Activated naive CD4-positive, alpha-beta T cell (primary cell): ENCODE data around the gene KISS1R.

Experiments
- DNase-seq, 4 experiments: peaks; one replicate each; lab custom pipeline; 2025; lab: John Stamatoyannopoulos, UW

The KISS1R gene

DNA sequence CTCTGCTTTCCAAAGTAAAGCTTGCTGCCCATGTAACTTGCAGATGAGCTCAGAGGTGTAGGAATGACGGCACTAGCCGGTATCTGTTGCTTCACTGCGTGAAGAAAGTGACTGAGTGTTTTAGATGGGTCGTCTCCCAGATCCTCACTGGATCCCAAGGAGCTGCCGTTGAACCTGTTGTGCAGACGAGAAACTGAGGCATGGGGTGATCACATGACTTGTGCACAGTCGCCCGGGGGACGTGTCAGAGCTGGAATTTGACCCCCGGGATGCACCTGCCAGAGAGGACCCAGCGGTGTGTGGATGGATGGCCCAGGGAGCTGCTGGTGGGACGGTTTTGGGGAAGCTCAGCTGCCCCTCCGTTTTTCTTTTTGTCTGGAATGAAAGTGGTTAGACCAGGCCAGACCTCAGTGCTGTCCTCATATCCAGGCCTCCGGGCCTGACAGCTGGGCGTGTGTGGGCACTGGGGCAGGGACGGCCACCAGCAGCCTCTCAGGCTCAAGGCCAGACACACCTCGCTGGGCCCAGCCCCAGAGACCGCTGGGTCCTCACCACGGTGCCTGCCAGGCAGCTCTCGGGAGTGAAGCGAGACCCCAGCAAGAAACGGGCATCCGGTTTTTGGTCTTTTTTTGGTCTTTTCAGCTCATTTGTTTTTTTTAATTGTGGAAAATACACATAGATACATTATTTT lies 21.2 kb downstream of the KISS1R start:
- no peak for DNase-seq

DNA sequence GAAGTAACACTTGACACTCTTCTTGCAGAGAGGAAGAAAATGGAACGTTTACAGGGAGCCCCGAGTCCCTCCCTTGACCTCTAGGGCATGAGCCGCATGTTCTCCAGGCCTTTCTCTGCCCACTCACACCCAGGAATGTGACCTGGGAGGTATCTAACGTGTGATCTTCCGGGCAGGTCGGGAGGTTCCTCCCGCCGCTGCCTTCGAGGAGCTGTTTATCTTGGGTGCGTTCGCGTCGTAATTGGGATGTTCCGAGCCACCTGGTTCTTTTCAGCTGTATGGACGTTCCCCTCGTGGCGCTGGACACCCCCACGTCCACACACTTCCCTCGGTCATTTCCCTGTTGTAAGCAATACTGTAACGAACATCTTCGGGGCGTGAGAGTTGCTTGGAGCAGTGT lies 22.3 kb downstream of the KISS1R start:
- DNase-seq, result no peak

DNA sequence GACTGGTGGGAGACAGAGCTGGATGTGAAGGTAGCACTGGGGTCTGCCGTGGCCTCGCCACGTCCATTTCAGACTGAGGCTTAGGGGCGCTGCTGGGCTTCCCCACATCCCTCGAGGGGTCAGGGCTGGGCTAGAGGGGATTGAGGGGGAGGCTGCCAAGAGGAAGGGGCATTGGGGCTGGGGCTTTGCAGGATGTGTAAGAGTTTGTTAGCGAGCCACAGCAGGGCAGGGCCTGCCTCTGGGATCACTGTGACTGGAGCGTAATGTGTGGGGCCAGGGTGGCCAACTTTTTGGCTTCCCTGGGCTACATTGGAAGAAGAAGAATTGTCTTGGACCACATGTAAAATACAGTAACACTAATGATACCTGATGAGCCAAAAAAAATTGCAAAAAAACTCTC lies 22.8 kb downstream of the KISS1R start:
- no peak for DNase-seq

DNA sequence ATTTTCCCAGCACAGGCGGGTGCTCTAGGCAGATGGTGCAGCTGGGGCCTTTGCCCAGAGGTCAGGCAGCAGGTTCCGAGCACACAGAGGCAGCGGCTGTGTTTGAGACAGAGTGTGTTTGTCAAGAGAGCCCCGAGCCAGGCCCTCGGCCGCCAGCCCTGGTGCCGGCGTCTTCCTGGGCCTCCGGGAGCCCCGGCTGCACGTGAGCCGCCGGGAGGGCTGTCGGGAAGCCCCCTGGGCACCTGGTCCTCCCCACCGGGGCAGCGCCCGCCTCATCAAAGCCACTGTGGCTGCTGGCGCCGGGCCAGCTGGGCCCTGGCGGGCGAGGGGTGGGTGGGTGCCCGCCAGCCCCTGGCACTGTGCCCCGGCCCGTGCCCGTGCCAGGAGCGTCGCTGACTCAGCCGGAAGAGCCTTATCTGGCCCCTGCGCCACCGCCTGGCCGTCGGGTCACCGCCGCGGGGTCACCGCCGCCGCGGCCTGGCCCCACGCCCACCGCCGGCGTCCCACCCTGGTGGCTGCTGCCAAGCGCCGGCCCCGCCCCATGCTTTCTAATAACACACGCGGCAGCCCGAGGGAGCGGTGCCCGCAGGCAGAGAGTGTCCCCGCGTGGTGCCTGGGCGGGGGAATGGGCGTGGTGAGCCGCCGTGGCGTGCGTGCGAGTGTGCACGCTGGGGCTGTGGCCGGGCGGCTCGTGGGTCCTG lies 23.6 kb downstream of the KISS1R start:
- DNase-seq, result peak in 2 of 4 experiments; percentile 55 to 63

DNA sequence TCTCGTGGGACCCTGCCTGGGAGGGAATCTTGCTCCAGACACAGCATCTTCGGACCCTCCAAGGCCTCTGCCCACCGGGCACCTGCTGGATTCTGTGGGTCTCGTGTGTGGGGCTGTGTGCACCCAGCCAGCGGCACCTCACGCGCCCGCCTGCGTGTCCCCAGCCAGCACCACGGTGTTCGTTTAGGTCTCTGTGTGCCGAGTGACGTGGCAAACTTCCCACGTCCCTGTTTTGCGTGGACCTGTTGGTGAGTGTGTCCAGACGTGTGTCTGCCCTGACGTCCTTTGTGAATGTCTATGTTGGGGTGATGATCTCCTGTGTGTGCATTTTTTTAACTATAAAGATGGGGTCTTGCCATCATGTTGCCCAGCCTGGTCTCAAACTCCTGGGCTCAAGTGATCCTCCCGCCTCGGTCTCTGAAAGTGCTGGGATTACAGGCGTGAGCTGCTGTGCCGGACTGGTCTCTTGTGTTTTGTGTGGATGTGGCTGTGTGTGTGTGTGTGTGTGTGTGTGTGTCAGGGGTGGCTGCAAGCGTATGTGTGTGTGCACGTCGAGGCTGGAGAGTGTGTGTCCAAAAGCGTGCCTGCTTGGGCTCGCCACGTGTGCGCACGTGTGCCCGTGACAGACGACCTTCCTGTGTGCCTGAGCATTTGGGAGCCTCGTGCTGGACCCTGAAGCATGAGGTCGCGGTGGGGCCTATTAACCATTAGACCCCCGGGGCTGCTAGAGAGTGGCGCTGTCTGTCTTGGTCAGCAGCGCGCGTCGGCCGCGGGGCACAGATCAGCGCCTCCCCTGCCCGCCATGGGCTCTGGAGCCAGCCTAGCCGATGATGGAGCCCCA lies 24.4 kb downstream of the KISS1R start:
- no peak for DNase-seq

DNA sequence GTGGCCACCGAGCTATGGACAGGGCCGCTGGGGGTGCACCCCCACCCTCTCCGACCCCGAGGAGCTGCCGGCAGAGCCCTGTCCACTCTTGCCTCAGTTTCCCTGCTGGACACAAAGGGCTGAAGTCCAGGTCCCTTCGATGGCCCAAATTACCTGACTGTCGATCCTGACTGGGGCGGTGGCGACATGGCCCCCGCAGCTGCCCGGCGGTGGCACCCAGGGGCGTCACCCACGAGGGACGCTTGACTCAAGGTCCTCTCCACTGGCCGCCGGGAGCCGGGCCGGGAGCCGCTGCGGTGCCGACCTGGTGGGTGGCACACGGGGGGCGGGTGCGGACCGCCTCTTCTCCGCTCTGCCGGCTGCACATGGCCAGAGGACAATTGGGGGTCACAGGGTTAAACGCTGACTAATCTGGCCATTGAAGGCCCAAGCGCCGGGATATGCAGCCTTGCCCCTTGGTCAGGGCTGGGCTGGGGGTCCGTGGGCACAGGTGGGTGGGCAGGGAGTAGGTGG lies 25.1 kb downstream of the KISS1R start:
- DNase-seq, result no peak

DNA sequence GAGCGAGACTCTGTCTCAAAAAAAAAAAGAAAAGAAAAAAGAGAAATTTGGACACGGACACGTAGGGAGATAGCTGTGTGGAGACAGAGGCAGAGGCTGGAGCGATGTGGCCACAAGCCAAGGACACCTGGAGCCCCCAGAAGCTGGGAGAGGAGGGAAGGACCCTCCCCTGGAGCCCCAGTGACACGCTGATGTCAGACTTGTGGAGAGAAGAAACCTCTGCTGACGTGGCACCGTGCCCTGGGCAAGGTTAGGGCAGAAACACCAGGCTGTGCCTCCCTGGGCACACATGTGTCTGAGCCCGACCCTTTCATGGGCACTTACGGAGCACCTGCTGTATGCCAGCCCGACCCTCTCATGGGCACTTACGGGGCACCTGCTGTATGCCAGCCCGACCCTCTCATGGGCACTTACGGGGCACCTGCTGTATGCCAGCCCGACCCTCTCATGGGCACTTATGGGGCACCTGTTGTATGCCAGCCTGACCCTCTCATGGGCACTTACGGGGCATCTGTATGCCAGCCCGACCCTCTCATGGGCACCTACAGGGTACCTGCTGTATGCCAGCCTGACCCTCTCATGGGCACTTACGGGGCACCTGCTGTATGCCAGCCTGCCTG lies 26.5 kb downstream of the KISS1R start:
- no peak for DNase-seq

DNA sequence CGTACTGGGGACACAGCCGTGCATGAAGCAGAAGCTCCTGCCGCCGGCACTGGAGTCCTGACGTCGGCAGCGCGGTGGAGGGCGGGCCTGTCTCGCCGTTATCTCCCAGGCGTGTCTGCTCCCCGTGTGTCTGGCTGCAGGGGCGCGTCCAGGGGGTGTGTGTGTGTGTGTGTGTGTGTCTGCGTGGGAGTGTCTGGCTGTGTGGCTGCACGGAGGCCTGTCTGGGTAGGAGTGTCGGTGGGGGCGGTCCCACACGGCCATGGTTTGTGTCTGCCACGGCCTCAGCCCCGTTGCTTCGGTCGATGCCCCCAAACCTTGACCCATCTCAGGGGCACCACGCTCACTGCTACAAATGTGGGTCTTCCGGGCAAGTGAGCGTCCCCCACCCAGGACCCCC lies 27.0 kb downstream of the KISS1R start:
- no peak for DNase-seq

DNA sequence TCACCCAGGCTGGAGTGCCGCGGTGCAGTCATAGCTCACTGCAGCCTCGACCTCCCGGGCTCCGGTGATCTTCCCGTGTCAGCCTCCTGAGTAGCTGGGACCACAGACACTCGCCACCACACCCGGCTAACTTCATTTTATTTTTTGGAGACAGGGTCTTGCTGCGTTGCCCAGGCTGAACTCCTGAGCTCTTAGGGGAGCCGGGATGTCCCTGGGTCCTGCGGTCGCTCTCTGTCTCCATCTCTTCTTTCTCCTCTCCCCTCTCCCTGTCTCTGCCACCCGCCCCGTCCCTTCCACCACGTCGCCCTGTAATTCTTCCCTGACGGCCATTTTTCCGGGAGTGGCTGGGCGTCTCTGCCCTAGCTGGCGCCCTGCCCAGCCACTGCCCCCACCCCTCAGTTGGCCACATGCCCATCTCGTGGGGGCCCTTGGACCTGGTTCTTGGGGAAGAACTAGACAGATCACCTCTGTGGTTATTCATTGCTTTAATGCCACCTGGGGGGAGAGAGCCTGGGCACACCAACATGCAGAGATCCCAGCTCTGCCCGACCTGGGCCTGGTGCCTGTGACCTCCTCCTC lies 27.6 kb downstream of the KISS1R start:
- no peak for DNase-seq

DNA sequence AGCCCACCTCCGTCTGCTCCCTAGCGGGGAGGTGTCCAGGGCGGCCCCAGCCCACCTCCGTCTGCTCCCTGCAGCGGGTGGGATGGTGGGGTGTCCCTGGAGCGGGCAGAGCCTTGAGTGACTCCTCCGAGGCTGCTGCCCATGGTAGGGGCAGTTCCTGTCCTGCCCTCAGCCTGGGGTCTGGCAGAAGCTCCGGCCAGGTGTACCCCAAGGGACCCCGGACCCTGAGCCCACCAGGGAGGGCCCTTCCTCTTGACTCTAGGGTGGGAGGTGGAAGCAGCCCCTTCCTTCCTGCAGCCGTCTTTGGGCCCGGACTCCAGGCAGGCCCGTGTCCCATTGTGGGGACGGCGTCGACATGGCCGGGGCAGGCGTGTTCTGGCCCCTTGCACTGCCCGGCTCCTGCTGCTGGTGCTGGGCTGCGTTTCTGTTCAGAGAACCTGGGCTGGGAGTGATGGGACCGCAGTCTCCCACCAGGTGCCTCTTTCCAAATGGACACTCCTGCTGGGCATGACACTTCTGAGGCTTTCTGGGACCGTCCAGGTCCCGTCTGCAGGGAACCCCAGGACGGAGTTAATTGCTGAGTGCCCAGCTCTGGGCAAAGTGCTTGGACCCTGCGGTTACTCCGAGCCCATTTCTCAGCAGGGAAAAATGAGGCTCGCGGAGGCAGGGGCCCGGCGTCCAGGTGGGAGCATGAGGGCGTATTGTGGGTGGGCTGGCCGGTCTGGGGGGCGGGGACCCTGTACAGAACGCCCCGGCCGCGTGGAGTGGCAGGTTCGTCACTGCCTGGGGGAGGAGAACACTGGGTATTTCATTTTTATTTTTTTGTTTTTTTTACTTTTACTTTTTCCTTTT lies 28.5 kb downstream of the KISS1R start:
- DNase-seq, result no peak

DNA sequence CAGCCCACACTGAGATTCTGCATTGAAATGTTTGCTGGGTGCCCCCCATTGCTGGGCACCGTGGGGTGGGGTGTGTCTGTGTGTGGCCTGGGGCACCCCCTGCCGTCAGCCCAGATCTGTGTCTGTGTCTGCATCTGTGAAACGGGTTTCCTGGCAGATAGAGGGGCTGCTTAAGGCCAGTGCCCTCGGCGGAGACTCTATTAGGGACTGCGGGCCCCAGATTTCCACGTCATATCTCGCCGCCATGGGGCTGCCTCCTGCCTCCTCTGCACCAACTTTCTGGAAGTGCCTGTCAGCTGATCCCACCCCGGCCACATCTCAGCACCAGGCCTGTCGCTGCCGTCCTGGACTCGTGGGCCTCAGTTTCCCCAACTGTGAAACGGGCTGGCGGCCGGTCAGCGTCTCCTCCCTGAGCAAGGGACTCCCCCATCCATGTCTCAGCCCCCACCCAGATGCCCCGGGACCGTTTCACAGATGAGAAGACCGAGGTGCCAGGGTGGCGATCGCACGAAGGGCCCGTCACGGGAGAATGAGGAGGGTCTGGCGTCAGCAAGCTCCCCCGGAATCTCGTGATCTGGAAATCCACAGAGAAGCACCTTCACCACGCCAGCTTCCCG lies 30.1 kb downstream of the KISS1R start:
- no peak for DNase-seq

DNA sequence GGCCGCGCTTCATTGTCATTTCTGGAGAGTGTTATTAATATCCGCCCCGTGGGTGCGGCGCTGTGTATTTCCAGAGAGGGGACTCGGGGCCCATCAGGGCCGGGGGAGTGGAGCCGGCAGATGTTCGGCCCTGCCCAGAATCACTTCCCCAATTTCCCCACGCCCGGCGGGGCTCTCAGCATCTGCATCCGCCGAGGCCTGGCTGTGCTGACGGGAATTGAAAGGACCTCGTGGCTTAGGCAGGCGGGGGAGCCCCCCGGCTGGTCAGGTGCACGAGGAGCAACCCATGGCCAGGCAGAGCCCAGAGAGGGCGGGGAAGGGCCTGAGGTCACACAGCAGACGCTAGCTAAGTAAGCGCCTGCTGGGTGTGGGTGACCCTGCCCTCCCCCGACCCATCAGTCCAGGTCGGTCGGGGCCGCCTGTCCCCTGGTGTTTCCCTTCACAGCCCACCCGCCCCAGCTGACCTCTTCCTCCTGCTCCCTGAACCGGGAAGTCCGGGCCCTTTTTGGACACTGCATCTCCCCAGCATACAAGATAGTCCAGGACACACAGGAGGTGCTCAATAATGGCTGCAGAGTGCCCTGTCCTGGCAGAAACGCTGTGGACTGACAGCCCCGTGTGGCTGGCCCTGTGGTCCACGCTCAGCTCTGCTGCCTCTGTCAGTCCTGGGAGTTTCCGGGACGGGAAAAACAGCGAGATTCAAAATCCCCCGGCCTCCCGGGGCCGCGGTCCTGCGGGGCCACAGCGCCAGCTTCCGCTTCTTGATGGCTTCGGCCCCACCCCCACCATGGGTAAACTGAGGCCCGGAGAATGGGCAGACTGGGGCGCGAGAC lies 30.8 kb downstream of the KISS1R start:
- no peak for DNase-seq

DNA sequence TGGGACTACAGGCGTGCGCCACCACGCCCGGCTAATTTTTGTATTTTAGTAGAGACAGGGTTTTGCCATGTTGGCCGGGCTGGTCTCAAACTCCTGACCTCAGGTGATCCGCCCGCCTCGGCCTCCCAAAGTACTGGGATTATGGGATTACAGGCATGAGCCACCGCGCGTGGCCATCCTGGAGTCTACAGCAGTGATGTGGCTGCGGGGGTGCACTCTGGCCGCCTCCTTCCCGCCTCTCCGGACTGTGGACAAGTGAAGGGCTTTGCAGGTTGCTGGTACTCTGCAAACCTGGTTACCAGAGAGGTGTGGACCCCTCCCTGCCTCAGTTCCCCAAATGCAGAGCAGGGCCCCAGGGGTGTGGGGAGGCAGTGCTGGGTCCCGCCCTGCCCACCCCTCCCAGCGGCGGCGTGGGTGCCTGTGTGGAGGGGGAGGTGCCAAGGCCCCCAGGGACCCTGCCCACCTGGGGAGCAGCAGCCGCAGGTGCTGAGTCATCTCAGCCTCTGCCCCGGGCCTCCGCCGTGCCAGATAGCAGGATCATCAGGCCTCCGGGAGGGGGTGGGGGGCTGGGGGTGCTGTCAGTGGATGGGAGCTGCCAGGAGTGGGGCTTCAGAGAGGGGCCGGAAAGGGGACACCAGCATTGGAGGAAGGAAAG lies 31.8 kb downstream of the KISS1R start:
- DNase-seq, result no peak

DNA sequence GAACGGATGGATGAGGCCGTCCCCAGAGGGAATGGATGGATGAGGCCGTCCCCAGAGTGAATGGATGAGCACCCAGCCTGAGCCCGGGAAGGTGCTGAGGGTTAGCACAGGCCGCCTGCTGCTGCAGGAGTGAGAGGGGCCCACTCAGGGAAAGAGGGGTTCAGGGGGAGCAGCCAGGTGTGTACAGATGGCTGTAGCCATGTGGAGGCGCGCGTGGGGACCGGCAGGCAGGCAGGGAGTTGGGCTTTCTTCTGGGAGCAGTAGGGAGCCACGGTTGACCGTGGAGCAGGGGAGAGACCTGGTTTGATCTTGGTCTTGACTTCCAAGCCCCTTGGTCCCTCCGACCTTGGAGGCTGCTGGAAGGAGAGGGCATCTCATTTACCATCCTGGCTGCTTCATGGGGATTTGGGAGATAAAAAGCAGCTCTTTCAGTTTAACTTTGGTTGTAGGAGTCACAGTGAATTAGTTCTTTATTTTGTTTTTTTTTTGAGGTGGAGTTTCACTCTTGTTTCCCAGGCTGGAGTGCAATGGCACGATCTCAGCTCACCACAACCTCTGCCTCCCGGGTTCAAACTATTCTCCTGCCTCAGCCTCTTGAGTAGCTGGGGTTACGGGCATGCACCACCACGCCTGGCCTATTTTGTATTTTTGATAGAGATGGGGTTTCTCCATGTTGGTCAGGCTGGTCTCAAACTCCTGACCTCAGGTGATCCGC lies 33.4 kb downstream of the KISS1R start:
- DNase-seq, result no peak

DNA sequence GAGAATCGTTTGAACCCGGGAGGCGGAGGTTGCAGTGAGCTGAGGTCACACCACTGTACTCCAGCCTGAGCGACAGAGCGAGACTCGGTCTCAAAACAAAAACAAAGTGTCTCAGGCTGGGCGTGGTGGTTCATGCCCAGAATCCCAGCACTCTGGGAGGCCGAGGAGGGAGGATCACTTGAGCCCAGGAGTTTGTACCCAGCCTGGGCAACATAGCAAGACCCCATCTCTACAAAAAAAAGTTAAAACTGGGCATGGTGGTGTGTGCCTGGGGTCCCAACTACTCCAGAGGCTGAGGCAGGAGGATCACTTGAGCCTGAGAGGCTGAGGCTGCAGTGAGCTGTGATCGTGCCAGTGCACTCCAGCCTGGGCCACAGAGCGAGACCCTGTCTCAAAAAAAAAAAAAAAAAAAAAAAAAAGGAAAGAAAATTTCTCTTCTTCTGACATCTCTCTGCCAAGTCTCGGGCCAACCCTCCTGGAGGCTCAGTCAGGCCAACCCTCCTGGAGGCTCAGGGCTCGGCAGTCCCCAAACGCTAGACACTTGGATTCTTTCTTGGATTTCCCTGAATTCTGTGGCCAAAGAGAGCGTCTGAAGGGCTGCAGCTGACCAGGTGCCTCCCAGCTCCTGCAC lies 35.0 kb downstream of the KISS1R start:
- no peak for DNase-seq

DNA sequence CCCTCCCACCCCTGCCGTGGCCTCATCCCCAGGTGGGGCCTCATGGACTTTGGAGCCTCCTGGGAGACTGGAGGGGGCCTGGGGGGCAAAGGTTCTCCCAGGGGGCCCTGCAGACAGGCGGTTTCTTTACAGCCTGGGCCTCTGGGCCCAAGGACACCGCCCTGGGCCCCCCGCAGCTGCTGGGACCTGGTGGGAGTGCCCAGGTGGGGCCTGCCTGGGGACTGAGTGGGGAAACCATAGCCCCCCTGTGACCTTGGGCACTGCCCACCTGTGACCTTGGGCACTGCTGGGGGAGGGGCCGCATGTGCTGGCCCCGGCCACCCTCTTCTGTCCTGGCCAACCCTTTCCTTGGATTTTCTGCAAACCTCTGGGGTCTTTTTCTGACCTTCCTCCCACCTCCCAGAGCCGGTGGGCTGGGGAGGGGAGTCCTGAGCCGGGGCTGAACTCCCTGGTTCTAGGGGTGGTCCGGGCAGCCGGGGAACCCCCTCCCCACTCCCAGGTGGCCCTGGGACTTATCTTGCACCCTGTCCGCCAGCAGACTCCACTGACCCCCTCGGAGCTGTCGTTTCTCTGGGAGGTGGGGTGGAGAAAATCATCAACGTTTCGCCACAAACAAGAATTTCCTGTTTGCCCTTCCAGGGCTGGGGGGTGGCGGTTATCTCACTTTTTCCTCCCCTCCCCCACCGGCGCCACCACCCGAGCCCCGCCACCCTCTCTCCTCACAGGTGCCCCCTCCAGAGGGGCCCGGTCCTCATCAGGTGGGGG lies 35.7 kb downstream of the KISS1R start:
- no peak for DNase-seq
